GM21381 (cell line): ENCODE data around the gene TTLL12.

Experiments
- ATAC-seq: cut with Tn5 transposase; IDR thresholded peaks from one replicate; pipeline ENCODE4 v1.9.1; 2021; ENCODE audit warnings: mild to moderate bottlenecking, moderate library complexity; ENCODE audit not compliant: unreplicated experiment

TTLL12 gene

DNA sequence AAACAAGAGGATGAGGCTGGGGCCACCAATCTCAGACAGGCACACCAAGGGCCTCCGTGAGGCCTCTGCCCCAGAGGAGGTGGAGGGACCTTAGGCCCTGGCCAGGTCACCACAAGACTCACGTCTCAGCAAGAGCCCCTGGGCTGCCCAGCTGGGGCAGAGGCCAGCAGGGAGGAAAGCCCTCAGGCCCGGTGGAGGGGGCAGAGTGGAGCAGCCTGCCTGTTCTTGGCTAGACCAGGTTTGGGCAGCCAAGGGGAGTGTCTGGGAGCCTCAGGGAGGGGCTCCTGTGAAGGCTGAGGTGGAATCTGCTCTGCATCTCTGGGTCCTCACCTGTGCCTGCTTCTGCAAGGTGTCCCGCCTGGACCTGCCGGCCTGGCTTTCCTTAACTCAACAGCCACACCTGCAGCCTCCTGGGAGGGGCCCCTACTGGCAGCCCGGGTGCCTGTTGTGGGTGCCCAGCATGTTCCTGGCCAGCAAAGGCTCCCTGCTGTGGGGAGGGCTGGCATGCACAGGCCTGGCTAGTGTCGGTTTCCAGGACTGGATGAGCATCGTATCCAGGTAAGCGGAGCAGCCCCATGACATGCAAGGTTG is 11.9 kb downstream of the TTLL12 start:
- no peak for ATAC-seq

DNA sequence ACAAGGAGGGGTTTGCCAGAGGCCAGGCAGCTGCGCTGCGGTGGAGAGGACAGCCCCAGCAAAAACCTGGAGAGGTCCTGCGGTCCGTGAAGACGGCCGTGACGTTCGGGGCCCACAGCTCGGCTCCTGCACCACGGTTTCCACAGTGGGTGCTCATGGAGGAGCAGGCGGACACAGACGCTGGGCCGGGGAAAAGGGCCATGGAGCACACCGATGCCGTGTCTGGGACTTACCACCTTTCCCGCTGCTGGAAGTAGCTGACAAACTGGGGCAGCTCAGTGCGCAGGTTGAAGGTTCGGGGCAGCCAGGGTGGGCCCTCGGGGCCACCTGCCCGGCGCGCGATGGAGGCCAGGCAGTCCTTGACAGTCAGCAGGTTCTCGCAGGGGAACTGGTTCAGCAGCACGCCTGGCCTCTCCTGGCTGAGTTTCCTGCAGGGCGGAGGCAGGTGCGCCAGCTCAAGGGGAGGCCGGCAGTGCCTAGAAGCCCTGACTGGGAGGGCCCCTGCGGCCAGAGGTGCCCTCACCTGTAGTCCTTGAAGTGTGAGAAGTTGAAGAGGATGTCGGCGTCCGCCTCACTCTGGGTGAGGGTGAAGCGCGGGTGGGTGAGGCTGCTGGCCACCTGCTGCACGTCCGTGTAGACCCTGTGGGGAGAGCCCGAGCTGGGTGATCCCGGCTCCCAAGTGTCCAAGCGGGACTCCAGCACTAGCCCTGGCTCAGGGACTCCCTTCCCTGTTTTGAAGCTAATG is 12.8 kb downstream of the TTLL12 start:
- no peak for ATAC-seq

DNA sequence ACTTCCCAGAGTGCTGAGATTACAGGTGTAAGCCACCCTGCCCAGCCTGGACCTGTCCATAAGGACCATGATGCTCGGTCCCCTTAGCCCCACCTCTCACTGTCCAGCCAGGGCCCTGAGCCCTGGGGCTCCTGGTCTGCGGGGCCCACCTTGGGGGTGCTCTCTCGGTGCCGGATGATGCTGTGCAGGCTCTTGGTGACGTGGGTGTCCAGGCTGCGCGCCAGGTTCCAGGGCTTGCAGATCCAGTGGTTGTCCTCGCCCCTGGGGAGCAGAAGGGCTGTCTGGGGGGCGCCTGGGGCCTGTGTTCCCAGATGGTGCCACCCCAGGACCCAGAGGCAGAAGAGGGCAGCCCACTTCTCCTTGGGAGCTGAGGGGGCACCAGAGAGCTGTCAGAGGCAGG is 13.4 kb downstream of the TTLL12 start:
- ATAC-seq = no peak

DNA sequence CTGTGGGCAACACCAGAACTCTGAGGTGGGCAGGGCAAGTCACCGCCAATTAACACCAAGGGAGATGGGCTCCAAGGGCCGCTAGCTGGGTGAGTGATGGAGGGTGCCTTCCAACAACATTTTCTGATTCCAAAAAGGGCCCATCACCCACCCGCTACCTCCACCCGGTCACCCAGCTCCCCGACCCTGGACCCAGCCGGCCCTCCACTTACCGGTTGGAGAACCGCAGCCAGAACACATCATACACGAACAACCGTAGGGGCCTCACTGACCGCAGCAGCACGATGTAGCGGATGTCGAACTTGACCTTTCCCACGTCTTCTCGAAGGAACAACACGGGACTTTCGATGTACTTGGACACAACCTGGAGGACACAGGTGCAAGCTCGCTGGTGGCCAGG is 14.7 kb downstream of the TTLL12 start:
- ATAC-seq = no peak

DNA sequence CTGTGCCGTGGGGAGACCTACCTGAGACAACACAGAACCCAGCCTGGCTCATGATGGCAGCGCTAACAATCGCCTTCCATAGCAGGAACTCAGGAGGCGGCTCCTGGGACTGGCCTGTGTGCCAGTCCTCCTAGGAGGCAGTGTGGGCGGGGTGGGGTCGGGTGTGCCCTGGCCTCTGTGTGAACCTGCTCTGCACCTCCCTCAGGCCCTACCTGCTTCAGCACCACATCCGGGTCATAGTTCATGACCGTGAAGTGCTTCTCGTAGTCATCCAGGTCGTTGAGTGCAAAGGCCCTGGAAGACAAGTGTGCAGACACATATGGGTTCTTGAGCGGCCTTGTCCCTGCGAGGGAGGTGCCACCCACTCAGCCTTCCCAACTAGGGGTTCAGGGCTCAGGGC is 15.3 kb downstream of the TTLL12 start:
- ATAC-seq = no peak

DNA sequence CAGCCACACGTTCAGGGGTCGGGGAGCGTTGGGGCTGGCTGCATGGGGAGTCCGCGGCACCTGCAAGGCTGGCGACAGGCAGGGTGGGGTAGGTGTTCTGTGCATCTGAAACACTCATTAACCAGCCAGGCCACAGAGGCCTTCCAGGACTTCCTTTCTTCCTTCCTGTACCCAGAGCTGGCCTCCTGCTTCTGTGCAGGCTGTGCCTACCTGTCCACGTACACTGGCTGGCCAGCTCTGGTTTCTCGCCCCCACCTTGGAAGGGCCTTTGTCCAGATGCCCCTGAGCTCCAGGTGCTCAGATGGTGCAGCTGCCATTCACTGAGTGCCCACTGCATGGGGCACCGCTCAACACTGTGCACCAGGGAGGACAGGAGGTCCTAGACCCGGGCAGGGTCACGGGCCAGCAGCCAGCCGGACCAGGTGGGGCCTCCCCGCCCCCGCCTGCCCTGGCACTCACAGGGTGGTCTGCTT is 15.9 kb downstream of the TTLL12 start:
- no peak for ATAC-seq

DNA sequence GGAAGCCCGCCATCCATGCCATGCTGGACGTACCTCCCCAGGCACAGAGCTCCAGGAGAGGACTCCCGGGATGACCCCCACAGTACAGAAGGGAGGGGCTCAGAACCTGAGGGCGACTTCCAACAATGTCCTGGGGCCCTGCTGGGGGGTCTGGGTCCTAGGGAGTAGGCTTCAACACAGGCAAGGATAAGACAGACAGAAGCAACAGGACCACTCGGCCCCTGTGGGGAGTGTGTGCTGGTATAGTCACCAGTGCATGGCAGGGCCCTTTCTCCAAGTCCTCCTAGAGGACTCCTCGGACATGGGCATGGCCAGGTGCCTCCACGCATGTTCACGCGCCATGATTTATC is 16.8 kb downstream of the TTLL12 start:
- ATAC-seq = no peak

DNA sequence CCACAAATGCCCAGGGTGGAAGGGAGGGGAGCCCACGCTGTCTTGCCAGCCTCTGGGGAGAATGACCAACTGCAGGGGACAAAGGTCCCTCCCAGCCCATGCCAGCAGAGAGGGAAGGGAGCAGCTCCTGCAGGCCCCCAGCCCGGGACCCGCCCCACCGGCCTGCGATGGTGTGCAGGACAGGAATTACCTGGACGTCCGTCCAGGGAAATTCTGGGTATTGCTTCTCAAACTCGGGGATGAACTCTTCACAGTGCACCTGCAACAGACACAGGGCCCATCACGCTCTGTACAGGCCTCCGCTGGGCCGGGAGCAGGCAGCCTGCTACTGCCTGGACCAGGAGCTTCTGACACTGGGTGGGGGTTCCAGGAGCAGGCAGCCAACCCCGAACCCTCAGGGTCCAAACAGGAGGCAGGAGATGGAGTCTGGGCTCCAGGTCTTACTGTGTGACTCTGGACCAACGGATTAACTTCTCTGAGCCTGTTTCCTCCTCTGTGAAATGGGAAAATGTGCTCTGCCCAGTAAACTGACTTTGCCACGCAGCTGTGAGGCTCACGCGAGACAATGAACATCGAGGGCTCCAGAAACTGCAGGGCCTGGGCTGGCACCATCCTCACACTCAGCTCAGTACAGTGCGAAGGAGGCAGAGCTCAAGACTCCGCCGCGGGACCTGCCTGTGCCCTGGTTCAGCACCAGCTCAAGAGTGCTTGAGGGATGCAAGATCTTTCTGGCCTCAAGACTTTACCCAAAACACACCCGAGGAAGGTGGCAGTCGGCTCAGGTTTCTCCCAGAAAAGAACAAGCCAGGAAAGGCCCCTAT is 17.4 kb downstream of the TTLL12 start:
- ATAC-seq = no peak

DNA sequence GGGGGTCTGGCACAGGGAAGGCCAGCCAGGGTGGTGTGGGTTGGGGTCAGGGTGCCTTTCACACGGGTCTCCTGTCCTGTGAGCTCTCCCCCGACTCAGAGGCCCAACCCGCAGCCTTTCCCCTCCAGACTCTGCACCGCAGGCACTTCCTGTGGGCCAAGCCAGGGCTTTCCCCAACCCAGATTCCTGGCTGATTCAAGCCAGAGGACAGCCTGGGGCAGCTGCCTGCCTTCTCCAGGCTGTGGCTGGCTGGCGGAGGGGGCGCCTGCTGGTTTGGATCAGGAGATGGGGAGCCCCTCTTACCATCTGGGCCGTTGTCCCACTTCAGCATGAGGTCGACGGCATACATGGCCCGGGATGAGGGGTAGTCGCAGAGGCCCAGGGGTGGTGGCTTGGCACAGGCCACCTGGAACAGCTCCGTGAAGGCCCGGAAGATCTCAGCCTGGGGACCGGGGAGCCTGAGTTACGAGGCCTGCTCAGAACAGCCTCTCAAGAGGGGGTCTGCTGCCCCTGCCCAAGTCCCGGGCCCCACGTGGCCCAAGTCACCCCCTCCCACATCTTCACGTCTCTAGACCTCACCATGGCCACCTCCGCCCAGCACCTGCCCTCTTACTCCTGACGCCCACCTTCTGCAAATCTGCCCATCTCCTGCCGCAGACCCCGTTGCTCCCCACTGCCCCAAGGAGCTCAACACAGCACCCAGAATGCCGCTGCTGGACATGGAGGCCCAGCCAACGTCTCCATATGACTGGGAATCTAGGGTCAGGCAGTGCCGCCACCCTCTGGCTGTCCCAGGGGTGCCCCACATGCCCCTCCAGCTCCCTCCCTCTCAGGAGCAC is 18.2 kb downstream of the TTLL12 start:
- ATAC-seq = no peak

DNA sequence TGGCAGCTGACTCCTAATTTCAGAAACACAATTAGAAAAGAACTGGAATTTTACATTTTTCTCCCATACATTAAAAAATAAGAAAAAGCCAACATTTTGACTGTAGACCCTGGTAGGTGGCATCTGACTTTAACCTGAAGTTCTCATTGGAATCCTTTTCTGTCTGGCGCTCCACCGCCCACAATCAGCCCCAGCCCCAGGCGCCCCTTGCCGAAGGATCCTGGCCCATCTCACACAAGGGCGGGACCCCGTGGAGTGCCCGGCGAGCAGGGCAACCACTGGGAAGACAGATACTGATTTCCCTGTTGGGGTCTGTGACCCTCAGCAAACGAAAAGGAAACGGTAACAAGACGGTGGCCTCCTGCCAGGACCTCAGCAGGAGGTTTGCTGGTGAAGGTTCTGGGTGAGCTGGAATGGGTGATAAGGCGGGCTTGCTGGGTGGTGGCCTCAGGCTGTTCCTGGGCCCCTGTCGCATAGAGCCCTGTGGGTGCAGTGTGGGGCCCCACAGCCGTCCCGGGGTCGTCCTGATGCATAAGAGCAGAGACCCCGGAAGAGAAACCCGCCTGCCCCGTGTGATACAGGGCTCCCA is 19.8 kb downstream of the TTLL12 start:
- ATAC-seq = no peak

DNA sequence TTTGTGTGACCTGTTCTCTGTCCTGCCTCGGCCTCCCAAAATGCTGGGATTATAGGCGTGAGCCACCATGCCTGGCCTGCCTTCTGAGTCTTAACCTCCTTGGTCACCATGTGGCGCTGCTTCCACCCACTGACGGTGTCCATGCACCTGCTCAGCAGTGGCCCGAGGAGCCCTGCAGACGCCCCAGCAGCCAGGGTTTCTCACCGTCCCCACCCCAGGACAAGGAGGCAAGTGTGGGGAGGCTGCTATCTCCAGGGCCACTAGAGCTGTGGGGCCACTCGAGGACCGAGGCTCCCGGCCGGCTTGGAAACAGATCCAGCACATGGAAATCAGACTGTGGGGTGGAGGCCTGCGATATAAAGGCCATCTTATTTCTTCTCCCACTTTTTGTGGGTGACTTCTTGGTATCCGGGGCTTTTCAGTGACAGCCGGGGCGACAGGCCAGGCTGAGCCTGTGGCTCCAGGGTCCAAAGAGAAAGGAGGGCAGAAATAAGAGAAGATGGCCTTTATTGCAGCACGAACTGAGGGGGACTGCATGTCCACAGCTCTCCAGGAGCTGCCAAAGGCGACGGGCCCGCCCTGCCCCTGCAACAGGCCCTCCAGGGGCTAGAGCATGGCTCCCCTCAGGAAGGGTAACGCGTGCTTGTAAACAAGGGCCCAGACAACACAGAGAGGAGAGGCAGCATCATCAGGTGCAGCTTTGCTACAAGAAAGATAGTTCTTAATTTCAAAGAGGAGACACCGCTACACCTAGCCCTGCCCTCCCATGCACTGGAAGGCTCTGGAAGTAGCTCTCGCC is 20.6 kb downstream of the TTLL12 start:
- ATAC-seq = no peak

DNA sequence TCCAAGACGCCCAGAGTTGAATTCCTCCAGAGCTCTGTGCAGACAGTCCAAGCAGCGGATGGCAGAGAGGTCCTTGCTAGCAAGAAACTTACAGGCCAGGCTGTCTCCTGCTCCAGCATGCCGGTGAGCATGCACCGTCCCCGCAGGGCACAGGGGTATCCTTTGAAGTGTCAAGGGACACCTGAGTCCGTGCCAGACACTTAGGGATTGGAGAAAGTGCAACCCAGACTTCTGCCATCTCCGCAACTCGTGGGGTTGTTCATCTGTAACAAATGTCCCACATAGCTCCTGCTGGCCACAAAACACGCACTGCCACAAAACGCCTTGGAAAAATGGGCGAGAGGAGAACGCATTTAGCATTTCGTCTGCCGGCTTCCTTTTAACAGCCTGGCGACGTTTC is 22.3 kb downstream of the TTLL12 start:
- ATAC-seq = no peak

DNA sequence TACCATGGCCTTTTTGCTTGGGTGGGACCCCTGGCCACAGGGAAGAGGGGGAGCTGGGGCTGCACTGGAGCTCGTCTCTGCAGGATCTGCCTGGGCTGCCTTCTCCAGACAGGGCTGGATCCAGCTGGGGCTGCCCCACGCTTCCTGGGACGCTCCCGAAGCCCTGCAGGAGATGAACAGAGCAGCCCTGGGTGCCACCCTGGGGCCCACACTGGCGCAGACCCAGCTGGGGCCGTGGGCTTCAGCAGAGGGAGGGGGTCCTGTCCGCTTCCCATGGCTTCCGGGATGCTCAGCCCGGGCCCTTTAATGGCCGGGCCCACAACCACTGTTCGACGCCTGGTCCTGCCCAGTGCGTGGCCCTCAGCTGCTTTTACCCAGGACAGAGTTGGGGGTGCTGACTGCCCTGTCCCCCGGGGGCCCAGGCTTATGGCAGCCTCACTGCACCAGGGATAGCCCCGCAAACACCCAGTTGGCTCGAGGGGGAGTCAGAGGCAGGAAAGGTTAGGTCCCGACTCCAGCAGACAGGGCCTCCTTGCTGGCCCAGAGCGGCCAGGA is 23.6 kb downstream of the TTLL12 start:
- ATAC-seq = no peak

DNA sequence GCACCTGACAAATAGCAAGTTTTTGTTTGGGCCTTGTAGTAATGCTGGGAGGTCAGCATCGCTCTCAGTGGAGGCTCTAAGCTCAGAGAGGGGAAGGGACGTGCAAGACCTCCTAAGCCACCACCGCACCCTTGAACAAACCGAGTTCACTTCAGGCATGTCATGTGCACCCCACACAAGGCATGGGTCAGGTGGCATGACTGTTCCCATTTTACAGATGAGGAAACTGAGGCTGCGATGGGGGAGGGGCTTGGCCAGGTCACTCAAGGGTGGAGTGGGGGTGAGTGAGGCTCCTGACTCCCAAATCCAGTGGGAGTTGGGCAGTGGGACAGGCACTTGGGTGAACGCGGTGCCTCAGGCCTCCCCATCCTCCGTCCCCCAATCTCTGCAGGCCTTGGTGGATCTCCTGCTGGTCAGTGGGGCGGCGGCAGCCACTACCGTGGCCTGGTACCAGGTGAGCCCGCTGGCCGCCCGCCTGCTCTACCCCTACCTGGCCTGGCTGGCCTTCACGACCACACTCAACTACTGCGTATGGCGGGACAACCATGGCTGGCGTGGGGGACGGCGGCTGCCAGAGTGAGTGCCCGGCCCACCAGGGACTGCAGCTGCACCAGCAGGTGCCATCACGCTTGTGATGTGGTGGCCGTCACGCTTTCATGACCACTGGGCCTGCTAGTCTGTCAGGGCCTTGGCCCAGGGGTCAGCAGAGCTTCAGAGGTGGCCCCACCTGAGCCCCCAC is 24.4 kb downstream of the TTLL12 start:
- no peak for ATAC-seq

DNA sequence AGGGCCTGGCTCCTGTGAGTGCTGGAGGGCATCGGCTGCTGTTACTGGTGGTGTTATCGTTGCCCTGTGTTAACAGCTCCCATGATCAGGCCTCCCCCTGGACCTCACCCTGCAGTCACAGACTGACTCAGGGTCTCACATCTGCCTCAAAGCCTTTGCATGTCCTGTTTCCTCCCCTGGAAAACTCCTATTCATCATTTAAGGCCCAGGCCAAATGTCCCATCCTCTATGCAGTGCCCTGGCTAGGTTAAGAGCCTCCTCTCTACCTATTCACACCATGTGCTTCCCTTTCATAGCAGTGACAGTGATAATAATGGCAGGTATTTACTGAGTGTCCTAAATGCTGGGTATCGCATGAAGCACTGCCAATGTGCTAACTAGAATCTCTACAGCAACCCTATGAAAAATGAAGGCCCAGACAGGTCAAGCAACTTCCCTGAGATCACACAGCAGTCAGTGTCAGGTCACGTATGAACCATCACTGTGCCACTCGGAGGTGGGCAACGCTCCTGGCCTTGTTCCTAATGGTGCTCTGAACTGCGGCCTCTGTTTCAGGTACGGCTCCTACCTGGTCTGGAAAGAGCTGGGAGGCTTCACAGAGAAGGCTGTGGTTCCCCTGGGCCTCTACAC is 26.3 kb downstream of the TTLL12 start:
- ATAC-seq = no peak

DNA sequence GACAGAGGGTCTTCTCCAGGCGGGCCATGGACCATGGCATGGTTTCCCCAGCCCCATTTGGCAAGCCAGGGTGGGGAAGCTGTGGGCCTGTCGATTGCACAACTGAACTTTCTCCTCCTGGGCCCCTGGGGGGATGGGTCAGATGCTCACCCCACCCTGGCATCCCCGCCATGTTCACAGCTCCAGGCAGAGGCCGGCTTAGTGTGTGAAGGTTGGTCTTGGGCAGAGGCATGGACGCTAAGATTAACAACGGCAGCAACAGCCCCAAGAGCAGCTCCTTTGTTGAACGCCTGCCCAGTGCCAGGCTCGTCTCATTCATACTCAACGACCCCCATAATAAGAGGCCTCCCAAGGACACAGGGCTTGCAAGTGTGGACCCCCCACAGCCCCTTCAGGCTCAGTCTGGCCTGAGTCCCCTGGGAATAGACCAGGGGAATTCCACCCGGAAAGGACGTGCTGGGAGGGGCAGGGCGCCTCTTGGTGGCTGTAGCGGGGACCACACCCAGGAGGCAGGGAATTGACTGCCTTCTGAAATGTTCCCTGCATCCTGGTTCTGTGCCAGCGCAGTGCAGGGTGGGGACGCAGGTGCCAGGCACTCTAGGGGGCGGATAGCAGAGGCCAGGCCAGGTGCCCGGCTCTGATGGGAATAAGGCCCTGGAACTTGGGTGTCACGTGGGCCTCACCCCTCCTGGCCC is 27.3 kb downstream of the TTLL12 start:
- no peak for ATAC-seq

DNA sequence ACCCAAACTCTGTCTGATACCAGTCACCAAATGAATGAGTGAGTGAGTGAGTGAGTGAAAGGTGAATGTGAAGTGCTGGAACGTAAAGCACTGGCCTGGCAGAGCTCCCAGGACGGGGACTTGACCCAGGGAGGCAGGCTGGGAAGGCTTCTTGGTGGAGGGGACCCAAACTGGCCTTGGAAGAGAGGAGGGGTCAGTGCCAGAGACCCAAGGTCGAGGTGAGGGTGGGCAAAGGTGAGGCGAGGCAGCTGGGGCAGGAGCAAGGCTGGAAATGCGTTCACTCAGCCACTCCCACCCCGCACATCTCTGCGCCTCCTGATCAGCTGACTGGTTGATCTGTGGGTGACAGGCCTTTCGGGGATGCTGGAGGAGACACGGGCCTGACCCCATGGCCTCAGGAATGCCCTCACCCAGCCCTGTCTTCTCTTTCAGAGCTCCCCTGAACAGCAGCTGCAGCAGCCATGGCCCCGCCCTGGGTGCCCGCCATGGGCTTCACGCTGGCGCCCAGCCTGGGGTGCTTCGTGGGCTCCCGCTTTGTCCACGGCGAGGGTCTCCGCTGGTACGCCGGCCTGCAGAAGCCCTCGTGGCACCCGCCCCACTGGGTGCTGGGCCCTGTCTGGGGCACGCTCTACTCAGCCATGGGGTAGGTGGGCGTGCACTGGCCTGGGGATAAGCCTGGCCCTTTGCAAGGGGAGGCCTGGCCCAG is 28.0 kb downstream of the TTLL12 start:
- no peak for ATAC-seq
